WERI-Rb-1 (cell line): Measurements from ENCODE around the gene HRCT1.

ENCODE experiments used
- DNase-seq: peaks from one replicate; pipeline ENCODE4 v3.0.0-alpha.2; 2020
- H3K27ac ChIP-seq: fragments of 250-450 bp; sonication (Bioruptor Pico); 2 replicates; pipeline ENCODE4 v1.5.1; 2020; ENCODE audit warnings: mild to moderate bottlenecking, moderate library complexity
- H3K27me3 ChIP-seq: fragments of 250-450 bp; sonication (Bioruptor Pico); 2 replicates; pipeline ENCODE4 v1.5.1; 2021; ENCODE audit warnings: mild to moderate bottlenecking, low read depth, moderate library complexity; ENCODE audit not compliant: insufficient read depth, severe bottlenecking
- H3K36me3 ChIP-seq: fragments of 250-450 bp; sonication (Bioruptor Pico); 2 replicates; pipeline ENCODE4 v1.5.1; 2020; ENCODE audit warnings: mild to moderate bottlenecking, moderate library complexity
- H3K4me3 ChIP-seq: 2 replicates; pipeline ENCODE4 v1.5.1; 2011; ENCODE audit warnings: low read depth, mild to moderate bottlenecking, control low read depth, low read length
- H3K9me3 ChIP-seq: fragments of 250-450 bp; sonication (Bioruptor Pico); 2 replicates; pipeline ENCODE4 v1.5.1; 2021; ENCODE audit warnings: mild to moderate bottlenecking, moderate library complexity; ENCODE audit not compliant: severe bottlenecking
- TF ChIP-seq, protein P1 (sequence below): IDR thresholded peaks from 2 replicates; pipeline ENCODE4 v1.5.1; 2011; ENCODE audit warnings: low read depth, mild to moderate bottlenecking, control low read depth, inconsistent platforms, low read length

HRCT1 gene

DNA sequence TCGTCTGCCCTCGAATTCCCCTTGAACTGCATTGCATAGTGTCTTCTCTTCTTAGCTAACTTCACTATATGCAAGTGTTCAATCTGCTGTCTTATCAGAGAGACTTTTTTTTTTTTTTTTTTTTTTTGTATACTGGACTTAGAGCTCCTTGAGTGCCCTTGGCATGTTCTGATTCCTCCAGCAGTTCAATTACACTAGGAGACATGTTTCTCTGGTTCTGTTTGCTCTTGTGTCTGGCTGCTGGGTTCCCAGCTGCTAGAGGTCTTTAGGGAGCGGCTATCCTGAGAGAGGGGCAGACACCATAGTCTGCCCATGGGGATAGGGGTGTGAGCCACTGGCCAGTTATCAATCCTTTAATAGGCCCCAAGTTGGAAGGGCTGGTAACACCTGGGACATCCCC, 38.8 kb downstream of the HRCT1 start:
- H3K4me3 ChIP-seq, result no peak overlapping the region
- H3K9me3 ChIP-seq, result no peaks in the 10 kb centered on the region
- H3K27ac ChIP-seq, result no peak overlapping the region
- H3K36me3 ChIP-seq, result no peaks in the 10 kb centered on the region
- no peaks in the 10 kb centered on the region for H3K27me3 ChIP-seq
- DNase-seq, result no peak
- TF ChIP-seq, protein P1, sequence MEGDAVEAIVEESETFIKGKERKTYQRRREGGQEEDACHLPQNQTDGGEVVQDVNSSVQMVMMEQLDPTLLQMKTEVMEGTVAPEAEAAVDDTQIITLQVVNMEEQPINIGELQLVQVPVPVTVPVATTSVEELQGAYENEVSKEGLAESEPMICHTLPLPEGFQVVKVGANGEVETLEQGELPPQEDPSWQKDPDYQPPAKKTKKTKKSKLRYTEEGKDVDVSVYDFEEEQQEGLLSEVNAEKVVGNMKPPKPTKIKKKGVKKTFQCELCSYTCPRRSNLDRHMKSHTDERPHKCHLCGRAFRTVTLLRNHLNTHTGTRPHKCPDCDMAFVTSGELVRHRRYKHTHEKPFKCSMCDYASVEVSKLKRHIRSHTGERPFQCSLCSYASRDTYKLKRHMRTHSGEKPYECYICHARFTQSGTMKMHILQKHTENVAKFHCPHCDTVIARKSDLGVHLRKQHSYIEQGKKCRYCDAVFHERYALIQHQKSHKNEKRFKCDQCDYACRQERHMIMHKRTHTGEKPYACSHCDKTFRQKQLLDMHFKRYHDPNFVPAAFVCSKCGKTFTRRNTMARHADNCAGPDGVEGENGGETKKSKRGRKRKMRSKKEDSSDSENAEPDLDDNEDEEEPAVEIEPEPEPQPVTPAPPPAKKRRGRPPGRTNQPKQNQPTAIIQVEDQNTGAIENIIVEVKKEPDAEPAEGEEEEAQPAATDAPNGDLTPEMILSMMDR, result no peak

DNA sequence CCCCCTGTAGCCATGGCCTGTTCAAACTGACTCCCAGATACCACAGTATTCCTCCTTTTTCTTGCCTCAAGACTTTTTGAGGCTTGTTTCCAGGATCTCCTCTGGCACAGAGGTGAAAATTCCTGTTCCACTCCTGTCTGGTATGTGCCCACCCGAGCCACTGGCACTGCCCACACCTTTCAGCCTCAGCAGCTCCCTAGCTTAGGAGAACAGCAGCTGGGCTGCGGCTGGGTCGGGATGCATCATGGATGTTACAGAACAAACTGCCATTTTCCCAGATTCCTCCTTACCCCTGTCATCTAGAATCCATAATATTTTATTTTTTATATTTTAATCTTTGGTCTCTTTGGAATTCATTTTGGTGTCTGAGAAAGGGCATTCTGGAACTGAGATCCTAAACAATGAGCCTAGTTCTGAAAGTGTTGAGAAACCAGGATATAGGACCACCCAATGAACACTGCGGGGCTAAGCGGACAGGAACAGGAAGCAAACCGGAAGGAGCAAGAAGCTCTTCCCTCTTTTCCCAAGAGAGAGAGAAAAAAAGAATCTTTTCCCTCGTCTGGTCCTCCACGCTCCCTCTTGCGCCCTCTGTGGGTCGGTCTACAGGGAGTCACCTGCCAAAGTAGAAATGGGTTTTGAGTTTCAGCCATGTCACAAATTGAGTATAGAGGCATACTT, 39.5 kb downstream of the HRCT1 start:
- DNase-seq, result peak; percentile 91
- Histone ChIP-seq H3K4me3 (peak overlapping the region; percentile 32), H3K27me3 (no peaks in the 10 kb centered on the region), H3K36me3 (no peaks in the 10 kb centered on the region), H3K27ac (peak overlapping the region; percentile 57), H3K9me3 (no peaks in the 10 kb centered on the region)
- TF ChIP-seq, protein P1, result peak; percentile 78

DNA sequence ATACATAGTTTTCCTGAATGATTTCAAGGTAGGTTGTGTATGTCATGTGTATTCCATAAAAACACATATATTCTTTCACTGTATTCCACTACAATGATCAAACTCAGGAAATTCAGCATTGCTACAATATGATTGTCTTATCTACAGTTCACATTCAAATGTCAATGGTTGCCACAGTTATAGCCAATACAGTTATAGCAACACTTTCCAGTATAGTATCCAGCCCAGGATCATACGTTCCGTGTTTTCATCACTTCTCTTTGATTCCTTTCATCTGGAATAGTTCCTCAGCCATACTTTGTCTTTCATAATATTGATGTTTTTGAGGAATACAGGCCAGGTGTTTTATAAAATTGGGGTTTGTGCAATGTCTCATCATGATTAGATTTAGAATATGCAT, 42.4 kb downstream of the HRCT1 start:
- no peak overlapping the region for H3K27ac ChIP-seq
- TF ChIP-seq, protein P1, result no peak
- no peak for DNase-seq

DNA sequence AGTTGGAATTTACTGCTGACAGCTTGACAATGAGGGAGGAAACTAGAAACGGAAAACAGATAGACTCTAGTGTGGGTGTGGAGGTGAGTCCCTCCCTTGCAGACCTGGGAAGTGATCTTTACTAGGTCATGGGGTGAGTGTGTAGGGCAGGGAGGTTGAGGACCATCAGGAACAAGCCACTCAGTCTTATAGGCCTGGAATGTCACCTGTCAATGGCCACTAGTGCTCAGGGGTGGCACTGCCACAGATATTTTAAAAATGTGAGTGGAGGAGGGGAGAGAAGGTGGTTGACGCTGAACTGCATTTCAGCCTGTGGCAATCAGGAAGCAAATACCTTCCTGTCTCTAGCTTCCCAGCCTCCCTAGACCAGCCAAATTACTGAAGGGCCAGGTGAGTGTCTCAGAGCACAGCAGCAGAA, 42.9 kb downstream of the HRCT1 start:
- Histone ChIP-seq H3K27me3 (no peaks in the 10 kb centered on the region), H3K27ac (no peak overlapping the region), H3K36me3 (no peaks in the 10 kb centered on the region), H3K9me3 (no peaks in the 10 kb centered on the region), H3K4me3 (no peak overlapping the region)
- DNase-seq, result no peak
- TF ChIP-seq, protein P1, result no peak

More for the DNA sequence above, 42.4 kb downstream of the HRCT1 start:
- H3K4me3 ChIP-seq, result no peak overlapping the region
- H3K9me3 ChIP-seq, result no peaks in the 10 kb centered on the region
- no peaks in the 10 kb centered on the region for H3K36me3 ChIP-seq
- H3K27me3 ChIP-seq, result no peaks in the 10 kb centered on the region

DNA sequence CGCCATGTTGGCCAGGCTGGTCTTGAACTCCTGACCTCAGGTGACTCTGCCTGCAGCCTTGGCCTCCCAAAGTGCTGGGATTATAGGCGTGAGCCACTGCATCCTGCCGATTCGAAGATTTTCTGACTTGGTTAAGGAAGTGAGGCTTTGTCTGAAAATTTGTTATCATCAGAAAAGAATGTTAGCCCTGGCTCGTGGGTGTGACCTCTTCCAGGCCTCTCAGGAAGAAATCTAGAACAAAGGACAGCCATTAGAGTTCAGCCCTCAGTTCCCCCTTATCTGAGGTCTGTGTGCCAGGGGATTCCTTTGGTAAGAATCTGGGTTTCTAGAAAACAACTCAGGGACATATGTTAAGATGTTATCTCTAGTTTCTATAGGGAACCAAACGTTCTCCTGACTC, 45.7 kb downstream of the HRCT1 start:
- H3K36me3 ChIP-seq, result no peaks in the 10 kb centered on the region
- no peak overlapping the region for H3K27ac ChIP-seq
- TF ChIP-seq, protein P1, result no peak
- H3K27me3 ChIP-seq, result no peaks in the 10 kb centered on the region
- DNase-seq, result no peak
- no peak overlapping the region for H3K4me3 ChIP-seq
- H3K9me3 ChIP-seq, result no peaks in the 10 kb centered on the region
